MM.1S (cell line): ENCODE data around the gene TCHHL1.

Source experiments
- EZH2phosphoT487 ChIP-seq: fragments of 300-600 bp; sonication (generic); IDR thresholded peaks from 2 replicates; pipeline ENCODE4 v1.6.1; 2018; ENCODE audit warnings: antibody characterized with exemption, low read length
- TF ChIP-seq, protein P1 (sequence below): fragments of 300-600 bp; sonication (generic); IDR thresholded peaks from 2 replicates; pipeline ENCODE4 v1.5.1; 2016; ENCODE audit warnings: antibody characterized with exemption, low read length, mixed read lengths

DNA sequence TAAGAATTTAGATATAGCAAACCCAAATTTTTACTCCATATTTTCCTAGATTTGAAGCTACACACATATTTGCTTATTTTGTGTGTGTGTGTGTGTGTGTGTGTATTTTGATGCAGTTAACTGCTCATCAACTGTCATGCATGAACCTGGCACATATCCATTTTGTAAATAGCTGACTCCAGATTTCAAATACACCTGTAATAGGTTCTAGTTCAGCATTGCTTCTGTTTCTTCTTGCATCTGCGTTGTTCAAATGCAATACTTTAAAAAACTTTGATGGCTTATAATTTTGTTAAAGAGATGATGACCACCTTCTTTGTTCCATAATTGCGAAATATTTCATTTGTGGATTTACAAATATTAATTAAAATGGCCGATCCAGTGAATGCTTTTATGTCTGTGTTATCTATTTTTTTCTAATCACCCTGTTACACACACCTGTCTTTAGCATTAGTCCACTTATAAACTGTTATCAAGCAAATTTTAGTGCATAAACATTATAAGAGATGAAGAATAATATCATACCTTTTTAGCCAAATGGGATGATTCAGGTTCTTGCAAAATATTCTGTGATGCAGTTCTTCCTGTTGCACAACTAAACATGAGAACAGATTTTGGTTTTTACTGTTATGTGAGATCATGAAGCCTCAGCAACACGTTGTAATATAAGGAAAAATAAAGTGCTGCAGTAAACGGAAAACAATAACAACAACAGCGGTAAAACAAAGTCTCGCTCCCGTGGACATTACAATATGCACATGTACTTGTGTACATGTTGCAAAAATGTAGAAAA, 39.4 kb downstream of the TCHHL1 start:
- no peak for TF ChIP-seq EZH2phosphoT487
- TF ChIP-seq, protein P1, sequence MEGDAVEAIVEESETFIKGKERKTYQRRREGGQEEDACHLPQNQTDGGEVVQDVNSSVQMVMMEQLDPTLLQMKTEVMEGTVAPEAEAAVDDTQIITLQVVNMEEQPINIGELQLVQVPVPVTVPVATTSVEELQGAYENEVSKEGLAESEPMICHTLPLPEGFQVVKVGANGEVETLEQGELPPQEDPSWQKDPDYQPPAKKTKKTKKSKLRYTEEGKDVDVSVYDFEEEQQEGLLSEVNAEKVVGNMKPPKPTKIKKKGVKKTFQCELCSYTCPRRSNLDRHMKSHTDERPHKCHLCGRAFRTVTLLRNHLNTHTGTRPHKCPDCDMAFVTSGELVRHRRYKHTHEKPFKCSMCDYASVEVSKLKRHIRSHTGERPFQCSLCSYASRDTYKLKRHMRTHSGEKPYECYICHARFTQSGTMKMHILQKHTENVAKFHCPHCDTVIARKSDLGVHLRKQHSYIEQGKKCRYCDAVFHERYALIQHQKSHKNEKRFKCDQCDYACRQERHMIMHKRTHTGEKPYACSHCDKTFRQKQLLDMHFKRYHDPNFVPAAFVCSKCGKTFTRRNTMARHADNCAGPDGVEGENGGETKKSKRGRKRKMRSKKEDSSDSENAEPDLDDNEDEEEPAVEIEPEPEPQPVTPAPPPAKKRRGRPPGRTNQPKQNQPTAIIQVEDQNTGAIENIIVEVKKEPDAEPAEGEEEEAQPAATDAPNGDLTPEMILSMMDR, result no peak
